NB4 (cell line): ENCODE results near the gene SGSM2.

Experiments used
- DNase-seq: peaks from one replicate; pipeline ENCODE4 v3.0.0; 2010; ENCODE audit warnings: low read depth
- H3K4me3 ChIP-seq: one replicate; pipeline ENCODE4 v1.5.1; 2011; ENCODE audit warnings: mild to moderate bottlenecking, low read depth, low read length, moderate library complexity
- MYC ChIP-seq: IDR thresholded peaks from 2 replicates; pipeline ENCODE4 v1.6.1; 2011; ENCODE audit warnings: low read depth, low read length
- POLR2A ChIP-seq: IDR thresholded peaks from 2 replicates; pipeline ENCODE4 v1.6.1; 2011; ENCODE audit warnings: mild to moderate bottlenecking; ENCODE audit not compliant: insufficient read length; ENCODE audit errors: extremely low read depth
- TF ChIP-seq, protein P1 (sequence below): IDR thresholded peaks from 2 replicates; pipeline ENCODE4 v1.6.1; 2011; ENCODE audit warnings: low read depth, low read length
- TF ChIP-seq, protein P2 (sequence below): IDR thresholded peaks from one replicate; pipeline ENCODE4 v1.5.1; 2012; ENCODE audit warnings: low read depth, low read length

SGSM2 gene

DNA sequence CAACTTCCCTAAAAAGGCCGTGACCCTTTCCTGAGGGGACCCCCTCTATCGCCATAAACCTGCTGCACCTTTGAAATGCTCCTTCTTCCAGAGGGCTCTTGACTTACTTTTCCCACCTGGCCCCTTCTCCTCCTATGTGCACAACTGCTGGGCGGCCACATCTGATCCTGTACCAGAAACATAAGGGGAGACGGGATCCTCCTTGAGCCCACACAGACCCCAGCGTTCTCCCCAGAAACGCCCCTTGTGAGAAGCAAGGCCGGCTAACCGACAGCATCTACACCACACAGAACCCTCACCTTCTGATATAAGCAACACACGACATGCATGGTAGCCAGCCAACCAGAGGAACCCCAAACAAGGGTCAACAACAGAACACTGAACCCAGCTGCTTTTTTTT lies 77.8 kb downstream of the SGSM2 start:
- no peak for DNase-seq
- TF ChIP-seq, protein P1, sequence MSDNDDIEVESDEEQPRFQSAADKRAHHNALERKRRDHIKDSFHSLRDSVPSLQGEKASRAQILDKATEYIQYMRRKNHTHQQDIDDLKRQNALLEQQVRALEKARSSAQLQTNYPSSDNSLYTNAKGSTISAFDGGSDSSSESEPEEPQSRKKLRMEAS, result no peak
- TF ChIP-seq MYC (no peak), POLR2A (no peak)
- TF ChIP-seq, protein P2, sequence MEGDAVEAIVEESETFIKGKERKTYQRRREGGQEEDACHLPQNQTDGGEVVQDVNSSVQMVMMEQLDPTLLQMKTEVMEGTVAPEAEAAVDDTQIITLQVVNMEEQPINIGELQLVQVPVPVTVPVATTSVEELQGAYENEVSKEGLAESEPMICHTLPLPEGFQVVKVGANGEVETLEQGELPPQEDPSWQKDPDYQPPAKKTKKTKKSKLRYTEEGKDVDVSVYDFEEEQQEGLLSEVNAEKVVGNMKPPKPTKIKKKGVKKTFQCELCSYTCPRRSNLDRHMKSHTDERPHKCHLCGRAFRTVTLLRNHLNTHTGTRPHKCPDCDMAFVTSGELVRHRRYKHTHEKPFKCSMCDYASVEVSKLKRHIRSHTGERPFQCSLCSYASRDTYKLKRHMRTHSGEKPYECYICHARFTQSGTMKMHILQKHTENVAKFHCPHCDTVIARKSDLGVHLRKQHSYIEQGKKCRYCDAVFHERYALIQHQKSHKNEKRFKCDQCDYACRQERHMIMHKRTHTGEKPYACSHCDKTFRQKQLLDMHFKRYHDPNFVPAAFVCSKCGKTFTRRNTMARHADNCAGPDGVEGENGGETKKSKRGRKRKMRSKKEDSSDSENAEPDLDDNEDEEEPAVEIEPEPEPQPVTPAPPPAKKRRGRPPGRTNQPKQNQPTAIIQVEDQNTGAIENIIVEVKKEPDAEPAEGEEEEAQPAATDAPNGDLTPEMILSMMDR, result no peak
- no peak overlapping the region for H3K4me3 ChIP-seq

DNA sequence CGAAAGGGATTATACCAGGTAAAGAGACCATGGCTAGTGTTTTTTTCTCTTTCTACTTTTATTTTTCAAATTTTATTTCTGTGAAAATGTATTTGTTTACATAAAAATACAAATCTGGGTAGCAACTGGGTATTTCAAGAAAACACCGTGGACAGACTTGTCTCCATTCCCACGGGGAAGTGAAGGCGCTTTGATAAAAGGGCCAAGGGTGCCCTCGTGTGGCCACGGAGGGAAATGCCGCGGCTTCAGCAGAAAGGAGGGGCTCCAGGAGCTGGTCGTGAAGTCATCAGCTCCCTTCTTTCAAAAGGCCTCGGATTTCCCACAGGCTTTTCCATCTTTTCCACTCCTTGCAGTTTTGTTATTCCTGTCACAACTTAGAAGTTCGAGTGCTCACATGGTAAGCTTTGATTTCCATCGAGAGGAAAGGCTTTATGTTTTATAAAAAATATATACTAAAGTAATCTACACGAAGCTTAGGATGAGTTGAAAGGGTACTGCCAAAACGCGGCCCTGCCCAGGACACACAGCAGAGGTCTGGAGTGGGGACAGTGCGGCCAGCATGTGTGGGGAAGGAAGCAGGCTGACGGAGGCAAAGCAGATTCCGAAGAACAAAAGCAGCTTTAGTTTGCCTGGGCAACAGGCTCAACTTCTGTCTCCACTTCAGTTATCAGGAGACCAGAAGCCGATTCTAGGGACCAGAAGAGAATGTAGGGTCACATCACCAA lies 78.9 kb downstream of the SGSM2 start:
- TF ChIP-seq, protein P2, result peak; percentile 70
- TF ChIP-seq, protein P1, result no peak
- H3K4me3 ChIP-seq, result no peak overlapping the region
- DNase-seq, result peak; percentile 73

DNA sequence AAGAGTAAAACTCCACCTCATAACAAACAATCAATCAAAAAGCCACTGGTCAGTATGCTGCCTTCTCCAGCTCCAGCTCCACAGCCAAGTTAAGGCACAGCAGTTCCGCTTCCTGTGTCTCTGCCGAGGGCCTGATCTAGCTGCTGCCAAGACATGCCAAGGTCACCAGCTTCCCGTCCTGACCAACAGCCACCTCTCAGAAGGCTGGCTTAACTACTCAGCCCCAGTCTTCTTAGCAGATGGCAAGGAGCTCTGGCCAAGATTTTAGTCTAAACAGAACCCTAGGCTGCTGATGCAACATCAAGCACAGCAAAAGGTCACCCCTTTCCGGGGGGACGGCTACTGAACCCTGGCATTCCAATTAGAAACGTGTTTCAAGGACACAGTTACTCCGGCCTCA lies 81.3 kb downstream of the SGSM2 start:
- DNase-seq, result no peak
- TF ChIP-seq MYC (no peak), POLR2A (no peak)
- TF ChIP-seq, protein P1, result no peak
- TF ChIP-seq, protein P2, result no peak
- no peak overlapping the region for H3K4me3 ChIP-seq

DNA sequence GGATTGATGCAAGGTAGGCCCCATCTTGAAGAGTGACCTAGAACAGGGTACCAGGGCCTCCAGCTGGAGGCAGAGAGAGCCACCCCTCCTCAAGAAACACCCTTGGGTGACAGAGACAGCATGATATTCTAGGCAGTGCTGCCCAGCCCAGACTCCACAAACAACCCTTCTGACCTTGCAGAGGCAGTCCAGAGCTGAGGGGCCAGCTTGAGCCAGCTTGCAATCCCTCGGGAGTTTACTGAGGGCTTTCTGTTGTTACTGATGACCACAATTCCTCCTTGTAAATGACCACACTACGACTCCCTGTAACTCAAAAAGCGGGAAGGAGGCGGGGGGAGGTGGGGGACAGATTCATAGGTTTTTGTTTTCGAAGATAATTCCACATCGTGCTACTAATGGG lies 82.2 kb downstream of the SGSM2 start:
- DNase-seq, result no peak
- no peak for TF ChIP-seq POLR2A
- TF ChIP-seq, protein P2, result no peak
- no peak for TF ChIP-seq MYC
- TF ChIP-seq, protein P1, result no peak
- no peak overlapping the region for H3K4me3 ChIP-seq

DNA sequence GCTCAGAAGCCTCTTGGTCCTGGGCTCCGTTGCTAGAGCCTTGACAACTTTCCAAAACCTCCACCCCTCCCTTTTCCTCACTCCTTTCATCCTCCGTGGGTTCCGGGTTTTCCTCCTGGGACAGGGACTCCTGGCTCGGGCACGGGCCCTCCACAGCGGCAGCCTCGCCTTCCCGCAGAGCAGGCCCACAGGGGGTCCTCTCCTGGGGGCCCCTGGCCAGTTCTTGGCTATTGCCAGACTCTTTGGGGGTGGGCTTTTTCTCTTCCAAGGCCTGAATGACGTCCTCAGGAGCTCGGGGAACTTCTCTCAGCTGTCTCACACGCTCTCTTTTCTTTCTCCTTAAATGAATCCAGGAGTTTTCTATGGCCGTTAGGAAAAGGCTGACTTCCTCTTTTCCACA lies 82.9 kb downstream of the SGSM2 start:
- no peak overlapping the region for H3K4me3 ChIP-seq
- no peak for DNase-seq
- no peak for TF ChIP-seq MYC
- no peak for TF ChIP-seq POLR2A
- TF ChIP-seq, protein P1, result no peak
- TF ChIP-seq, protein P2, result no peak
